NOMO-1 treated with DMSO at 0.1 percent for 48 hours (cell line): ENCODE results near the gene SLC6A5.
A peak's percentile ranks its signal among the peaks of the same experiment; 100 is the strongest.

Experiments used
- DNase-seq: peaks from one replicate; lab custom pipeline; 2025; ENCODE audit not compliant: unreplicated experiment; lab: John Stamatoyannopoulos, UW

SLC6A5 gene

DNA sequence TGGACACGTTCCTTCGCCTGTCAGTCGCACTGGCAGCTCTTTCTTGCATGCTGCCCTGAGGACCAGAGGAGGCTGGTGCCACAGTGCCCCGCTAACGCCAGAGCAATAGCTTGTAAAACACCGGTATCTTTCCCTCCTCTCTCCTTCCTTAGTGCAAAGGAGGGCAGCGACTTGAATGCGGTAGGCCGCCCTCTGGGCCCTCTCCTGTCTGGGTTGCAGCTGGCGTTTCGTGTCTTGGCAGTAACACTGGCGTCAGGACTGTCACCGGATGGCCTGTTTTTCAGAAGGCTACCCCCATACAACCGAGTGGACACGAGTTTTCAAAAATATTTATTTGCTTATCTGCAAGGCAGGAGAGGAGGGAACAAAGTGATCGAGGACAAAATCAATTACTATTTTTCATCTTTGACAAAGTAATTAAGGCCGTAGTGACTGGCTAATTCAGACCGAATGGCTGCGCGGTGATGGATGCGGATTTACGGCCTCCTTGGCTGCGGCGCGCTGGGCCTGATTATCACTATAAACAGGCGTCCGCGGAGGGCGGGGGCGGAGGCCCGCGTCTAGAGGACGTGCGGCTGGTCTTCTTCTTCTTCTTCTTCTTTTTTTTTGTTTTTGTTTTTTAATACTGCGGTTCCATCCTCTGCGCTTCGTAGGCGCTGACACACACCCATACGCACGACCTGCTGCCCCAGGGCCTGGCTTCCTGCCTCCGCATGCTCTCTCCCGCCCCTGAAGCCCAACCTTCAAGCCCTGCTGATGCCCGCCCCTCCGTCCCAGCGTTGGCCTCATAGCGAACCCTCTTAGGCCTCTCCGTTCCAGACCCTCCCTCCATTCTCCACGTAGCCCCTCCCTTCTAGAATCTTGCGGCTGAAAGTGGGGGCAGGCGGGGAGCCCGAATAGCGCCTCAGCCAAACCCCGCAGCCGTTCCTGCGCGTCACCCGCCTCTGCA lies 2.9 kb upstream of the SLC6A5 start:
- no peak for DNase-seq

- no peak for DNase-seq
Measured at GRCh38 chr11:20597154-20597679, 2.2 kb upstream of the SLC6A5 start.

DNA sequence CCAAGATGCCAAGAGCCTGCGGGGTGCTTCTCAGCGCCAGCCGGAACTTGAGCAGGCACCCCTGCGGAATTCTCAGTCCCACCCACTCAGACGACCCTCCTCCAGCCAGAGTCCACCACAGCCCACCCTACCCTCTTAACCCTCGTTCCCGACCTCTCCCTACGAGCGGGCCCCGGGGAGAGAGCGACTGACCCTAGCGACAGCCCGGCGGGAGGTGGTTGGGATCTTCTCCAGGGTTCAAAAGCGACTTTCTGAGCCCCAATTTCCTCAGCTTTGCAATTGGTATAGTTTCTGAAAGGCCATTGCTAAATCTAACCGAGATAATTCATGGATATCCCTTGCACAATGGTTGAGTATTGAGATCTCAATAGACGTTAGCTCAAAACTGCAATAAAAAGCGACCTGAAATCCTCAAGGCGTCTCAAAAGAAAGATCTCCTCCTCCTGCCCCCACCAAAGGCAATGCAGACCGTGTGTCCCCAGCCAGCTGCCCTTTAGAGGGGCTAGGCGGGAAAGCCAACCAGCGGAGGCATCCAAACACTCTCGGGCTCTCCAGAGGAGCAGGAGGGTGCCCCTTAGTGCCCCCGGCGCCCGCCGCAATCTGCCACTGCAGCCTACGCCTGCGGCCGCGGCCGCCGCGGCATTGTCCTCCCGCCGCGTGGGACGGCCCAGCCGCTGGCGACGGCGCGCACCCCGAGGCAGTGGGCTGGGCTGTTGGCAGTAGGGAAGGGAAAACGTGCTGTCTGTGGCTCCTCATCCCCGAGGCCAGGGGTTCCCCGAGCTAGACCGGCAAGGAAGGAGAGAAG lies 1.5 kb upstream of the SLC6A5 start:
- DNase-seq = no peak

GRCh38 chr11:20598492-20598891 lies 916 bp upstream of the SLC6A5 start:
- DNase-seq = no peak

DNA sequence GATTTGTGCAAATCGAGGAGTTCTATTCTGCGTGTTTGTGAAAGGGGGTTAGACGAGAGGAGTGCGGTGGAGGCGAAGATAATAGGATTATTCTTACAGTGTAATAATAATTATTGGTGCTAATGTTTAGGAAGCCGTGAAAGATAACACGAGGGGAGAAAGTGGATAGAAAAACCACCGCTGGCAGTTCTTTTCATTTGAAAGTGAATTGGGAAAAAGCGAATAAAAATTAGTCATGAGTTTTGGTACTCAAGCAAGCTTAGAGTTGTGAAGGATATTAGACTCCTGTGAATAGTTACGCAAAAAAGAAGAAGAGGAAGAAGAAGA lies 575 bp downstream of the SLC6A5 start:
- DNase-seq = no peak

DNA sequence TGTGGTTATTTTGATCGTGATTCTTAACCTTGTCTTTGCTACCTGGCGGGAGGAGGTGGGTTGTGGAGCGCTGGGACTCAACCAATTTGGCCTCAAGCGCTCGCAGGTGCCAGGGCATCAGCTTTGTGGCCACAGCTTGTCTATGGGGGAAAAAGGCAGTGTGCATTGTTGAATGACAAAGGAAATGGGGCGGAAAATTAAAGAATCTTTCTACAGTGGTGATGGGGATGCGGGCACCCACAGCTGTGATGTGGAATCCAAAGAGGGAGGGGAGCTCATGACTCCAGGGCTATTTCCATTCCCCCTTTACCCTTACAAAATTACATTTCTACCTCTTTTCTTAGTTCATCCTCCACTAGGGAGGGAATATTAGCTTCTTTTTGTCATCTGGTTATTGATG lies 1.1 kb downstream of the SLC6A5 start:
- DNase-seq = no peak

- no peak for DNase-seq
Measured at GRCh38 chr11:20601221-20601914, 2.0 kb downstream of the SLC6A5 start.

GRCh38 chr11:20604295-20604803 lies 4.9 kb downstream of the SLC6A5 start:
- DNase-seq = no peak

GRCh38 chr11:20604864-20605601 lies 5.6 kb downstream of the SLC6A5 start:
- DNase-seq = no peak

DNA sequence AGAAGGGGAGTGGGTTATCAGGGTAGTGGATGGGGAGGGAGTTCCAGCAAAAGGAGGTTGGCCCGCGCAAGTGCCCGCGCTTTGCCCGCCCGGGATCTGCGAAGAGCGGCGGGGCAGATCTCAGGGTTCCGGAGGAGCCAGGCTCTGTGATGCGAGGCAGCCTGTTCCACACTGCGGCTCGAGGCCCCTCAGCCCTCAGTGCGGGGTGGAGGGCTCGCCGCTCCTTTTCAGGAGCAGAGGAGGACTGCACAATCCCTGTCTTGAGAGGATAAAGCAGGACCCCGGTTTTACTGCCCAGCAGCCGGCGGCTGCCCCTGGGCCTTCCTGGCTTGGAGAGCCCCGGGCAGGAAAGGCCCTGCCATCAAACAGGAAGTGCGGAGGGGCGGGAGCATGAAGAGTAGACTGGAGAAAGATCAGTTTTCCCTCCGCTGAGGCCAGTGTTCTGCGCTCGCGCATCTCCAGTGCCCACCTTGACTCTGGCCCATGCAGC lies 6.2 kb downstream of the SLC6A5 start:
- DNase-seq = no peak

GRCh38 chr11:20608934-20609333 lies 9.5 kb downstream of the SLC6A5 start:
- DNase-seq = no peak

GRCh38 chr11:20609727-20610707 lies 10.6 kb downstream of the SLC6A5 start:
- peak; percentile 29 for DNase-seq

GRCh38 chr11:20610825-20611224 lies 11.4 kb downstream of the SLC6A5 start:
- DNase-seq = peak; percentile 30

GRCh38 chr11:20611445-20611844 lies 12.0 kb downstream of the SLC6A5 start:
- no peak for DNase-seq

- DNase-seq = peak; percentile 94
Measured at GRCh38 chr11:20611892-20612291, 12.5 kb downstream of the SLC6A5 start.

DNA sequence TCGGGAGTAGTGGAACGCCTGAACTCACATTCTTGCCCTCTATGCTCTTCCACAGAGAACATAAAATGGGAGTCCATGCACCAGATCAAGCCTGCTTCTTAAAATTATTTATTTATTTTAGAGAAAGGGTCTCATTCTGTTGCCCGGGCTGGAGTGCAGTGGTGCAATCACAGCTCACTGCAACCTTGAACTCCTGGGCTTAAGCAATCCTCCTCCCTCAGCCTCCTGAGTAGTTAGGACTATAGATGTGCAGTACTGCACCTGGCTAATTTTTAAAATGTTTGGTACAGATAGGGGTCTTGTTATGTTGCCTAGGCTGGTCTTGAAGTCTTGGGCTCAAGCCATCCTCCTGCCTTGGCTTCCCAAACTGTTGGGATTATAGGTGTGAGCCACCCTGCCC lies 13.0 kb downstream of the SLC6A5 start:
- DNase-seq = no peak

GRCh38 chr11:20616920-20617319 lies 17.5 kb downstream of the SLC6A5 start:
- no peak for DNase-seq

DNA sequence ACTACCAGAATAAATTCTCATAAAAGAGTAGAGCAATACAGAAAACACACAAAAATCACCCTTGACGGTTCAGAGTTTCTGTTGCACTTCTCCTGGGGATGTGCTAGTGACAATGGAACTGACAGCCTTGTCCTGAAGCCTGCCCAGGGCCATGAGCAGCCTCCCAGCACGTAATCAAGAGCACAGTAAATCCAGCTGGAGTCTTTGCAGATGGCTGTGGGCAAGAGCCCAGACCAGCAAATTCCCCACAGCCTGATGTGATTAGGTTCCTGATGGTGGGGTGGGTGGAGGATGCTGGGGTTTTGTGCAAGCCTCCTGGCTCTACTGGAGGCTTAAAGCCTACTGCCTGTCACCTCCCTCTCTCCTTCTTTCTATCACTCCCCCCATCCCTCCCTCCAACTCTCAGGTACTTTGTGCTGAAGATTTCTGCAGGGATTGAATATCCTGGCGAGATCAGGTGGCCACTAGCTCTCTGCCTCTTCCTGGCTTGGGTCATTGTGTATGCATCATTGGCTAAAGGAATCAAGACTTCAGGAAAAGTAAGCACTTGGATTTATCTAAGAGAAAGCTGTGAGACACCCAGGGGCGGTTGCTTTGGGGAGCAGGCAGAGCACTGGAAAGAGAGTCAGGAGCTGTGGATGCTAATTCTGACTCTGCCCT lies 18.1 kb downstream of the SLC6A5 start:
- no peak for DNase-seq

DNA sequence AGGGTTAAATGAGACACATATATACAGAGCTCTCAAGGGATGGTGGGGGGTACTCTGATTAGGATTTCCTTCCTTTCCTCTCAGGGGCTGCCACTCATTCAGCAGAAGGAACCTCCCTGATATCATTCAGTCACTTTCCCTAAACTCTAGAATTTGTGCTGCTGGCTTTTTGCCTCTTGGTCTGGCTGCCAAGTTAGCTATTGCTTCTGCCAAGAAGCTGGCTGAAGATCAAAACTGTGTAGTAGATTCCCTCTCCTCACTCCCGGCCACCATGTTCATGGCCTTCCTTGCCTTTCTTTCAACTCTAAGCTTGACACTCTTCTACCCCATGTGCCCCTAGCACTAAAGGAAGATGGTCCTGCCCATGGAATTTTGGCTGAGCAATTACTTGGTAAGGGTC lies 18.7 kb downstream of the SLC6A5 start:
- no peak for DNase-seq
